ENCODE results near the gene GALC. TPM values are rescaled to one million over a fixed set of nuclear protein-coding genes. Genes with fewer than 3 reads are reported as not detected.

The GALC gene
- total and polyA plus RNA-seq, 11 donors: 6.1 to 28.2 (median 16.9) TPM

DNA sequence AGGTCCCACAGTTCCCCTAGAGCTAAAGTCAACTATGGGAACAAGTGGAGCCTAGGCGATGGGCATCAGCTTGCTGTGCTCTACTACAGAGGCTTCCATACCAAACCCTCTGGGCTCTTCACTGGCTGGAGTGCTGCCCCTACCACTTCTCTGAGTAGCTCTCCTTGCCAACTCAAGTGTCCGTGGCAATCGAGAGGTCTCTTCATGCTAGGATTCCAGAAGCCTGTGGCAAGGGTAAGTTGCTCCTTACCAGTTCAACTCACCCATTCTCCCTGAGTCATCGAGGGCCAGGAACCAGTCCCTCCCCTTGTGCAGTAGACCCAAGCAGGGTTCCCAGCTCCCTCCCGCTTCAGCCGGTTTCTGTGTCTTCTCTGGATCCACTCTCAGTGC lies 76.1 kb downstream of the GALC start:
- no peak for DNase-seq
- no peak for ATAC-seq
- Histone ChIP-seq H3K4me1 (no peaks in the 10 kb centered on the region), H3K27me3 (peaks cover 0 to 6% (median 0%) of the 10 kb centered on the region in 9 donors), H3K36me3 (no peaks in the 10 kb centered on the region), H3K27ac (no peak overlapping the region), H3K9me3 (peaks cover 0 to 17% (median 0%) of the 10 kb centered on the region in 12 donors), H3K4me3 (no peak overlapping the region)
- intact Hi-C loops (cut with DNase I): no loop called here
- 93 to 97% (median 94%) methylated on average over 6 of the region's 6 CpGs for WGBS, 4 donors
- TF ChIP-seq POLR2A (IDR thresholded peaks at IDR 0.05): no peak
- TF ChIP-seq, protein P1, sequence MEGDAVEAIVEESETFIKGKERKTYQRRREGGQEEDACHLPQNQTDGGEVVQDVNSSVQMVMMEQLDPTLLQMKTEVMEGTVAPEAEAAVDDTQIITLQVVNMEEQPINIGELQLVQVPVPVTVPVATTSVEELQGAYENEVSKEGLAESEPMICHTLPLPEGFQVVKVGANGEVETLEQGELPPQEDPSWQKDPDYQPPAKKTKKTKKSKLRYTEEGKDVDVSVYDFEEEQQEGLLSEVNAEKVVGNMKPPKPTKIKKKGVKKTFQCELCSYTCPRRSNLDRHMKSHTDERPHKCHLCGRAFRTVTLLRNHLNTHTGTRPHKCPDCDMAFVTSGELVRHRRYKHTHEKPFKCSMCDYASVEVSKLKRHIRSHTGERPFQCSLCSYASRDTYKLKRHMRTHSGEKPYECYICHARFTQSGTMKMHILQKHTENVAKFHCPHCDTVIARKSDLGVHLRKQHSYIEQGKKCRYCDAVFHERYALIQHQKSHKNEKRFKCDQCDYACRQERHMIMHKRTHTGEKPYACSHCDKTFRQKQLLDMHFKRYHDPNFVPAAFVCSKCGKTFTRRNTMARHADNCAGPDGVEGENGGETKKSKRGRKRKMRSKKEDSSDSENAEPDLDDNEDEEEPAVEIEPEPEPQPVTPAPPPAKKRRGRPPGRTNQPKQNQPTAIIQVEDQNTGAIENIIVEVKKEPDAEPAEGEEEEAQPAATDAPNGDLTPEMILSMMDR (IDR thresholded peaks at IDR 0.05): no peak

DNA sequence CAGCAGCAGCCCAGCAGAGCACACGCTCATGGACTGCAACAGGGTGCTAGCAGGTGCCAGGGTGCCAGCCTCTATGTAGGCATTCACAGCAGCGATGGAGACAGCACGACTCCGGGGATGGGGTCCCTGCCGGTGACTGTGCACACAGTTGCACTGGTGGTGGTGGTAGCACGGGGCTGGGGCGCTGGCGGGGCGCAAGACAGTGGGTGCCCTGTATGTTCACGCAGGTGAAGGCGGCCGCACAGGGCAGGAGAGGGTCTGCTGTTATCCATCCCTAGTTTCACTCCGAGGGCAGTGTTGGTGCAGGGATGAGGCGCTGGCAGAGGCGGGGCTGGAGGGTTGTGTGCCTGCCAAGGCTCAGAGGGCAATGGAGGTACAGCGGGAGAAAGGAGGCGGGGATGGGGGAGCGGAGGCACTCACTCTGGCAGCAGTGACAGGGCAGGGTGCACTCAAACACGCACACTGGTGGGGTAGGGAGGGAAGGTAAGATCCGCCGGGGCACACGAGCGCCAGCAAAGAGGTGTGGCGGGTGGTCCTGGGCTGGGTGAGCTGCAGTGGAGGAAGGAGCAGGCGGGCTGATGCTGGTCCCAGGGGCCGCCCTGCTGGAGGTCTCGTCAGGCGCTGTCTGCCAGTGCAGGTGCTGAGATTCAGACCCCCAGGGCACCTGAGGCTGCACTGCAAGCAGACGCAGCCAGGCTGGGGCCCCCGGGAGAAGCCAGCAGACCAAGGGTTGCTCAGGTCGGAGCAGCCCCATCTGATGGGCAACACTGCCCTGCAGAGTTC lies 76.7 kb downstream of the GALC start:
- TF ChIP-seq, protein P1 (IDR thresholded peaks at IDR 0.05): no peak
- no peak for TF ChIP-seq POLR2A (IDR thresholded peaks at IDR 0.05)
- ATAC-seq: no peak
- 84 to 90% (median 85%) methylated on average over 29 to 31 of the region's 31 CpGs for WGBS, 4 donors
- Histone ChIP-seq H3K27me3 (peaks cover 0 to 6% (median 0%) of the 10 kb centered on the region in 9 donors), H3K9me3 (peaks cover 0 to 22% (median 2%) of the 10 kb centered on the region in 12 donors), H3K4me1 (no peaks in the 10 kb centered on the region), H3K36me3 (no peaks in the 10 kb centered on the region), H3K27ac (no peak overlapping the region), H3K4me3 (no peak overlapping the region)
- intact Hi-C loops (cut with DNase I): no loop called here
- peak in 1 of 5 donors; percentile 50 for DNase-seq

DNA sequence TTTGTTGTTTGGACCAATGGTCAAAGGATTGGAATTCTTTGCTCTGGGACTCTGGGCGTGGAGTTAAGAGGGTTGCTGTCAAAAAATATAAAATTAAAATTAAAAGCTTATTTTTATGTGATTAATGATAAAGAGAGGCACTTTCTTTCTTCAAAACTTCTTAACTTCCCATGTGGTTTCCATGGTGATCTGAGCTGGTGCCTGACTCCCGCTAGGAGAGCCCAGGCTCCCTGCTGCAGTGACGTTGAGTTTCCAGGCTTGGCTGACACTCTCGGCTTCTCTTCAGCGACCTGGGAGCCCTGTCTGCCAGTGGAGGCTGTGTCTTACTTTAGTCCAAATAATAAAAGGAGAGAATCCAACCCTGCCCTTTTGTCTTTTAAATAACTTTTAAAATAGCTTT lies 84.4 kb downstream of the GALC start:
- H3K27me3 ChIP-seq: peaks cover 0 to 9% (median 0%) of the 10 kb centered on the region in 9 donors
- H3K4me3 ChIP-seq: no peak overlapping the region
- intact Hi-C loops (cut with DNase I): no loop called here
- no peak overlapping the region for H3K27ac ChIP-seq
- DNase-seq (no peak), ATAC-seq (no peak)
- H3K36me3 ChIP-seq: no peaks in the 10 kb centered on the region
- no peak for TF ChIP-seq POLR2A (IDR thresholded peaks at IDR 0.05)
- TF ChIP-seq, protein P1 (IDR thresholded peaks at IDR 0.05): no peak
- WGBS, 4 donors: 35 to 47% (median 39%) methylated on average over 5 of the region's 5 CpGs
- H3K9me3 ChIP-seq: peaks cover 0 to 24% (median 0%) of the 10 kb centered on the region in 12 donors
- H3K4me1 ChIP-seq: no peaks in the 10 kb centered on the region

DNA sequence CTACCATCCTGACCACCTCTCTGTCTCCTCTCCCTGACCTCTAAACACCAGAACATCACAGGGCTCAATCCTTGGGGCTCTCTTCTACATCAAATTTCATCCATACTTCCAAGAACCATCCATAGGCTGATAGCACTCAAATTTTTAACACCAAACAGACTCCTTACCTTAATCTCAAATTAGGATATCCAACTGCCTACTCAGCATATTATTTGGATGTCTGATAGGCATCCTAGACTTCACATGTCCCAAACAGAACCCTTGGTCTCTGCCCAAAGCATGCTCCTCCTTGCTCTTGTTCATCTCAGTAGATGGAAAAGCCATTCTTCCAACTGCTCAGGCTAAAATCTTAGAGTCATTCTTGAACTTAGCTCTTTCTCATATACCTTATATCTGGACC lies 91.3 kb downstream of the GALC start:
- Histone ChIP-seq H3K4me1 (no peaks in the 10 kb centered on the region), H3K27ac (no peak overlapping the region), H3K27me3 (peaks cover 0 to 19% (median 0%) of the 10 kb centered on the region in 9 donors), H3K4me3 (no peak overlapping the region), H3K9me3 (no peaks in the 10 kb centered on the region), H3K36me3 (no peaks in the 10 kb centered on the region)
- ATAC-seq: no peak
- TF ChIP-seq POLR2A (IDR thresholded peaks at IDR 0.05): no peak
- TF ChIP-seq, protein P1 (IDR thresholded peaks at IDR 0.05): no peak
- intact Hi-C loops (cut with DNase I): no loop called here
- no peak for DNase-seq

All from heart left ventricle (tissue), 16 donors.